Peyer's patch (tissue), 4 donors: ENCODE results near the gene KIRREL3.

Experiments used
- POLR2A ChIP-seq, 2 donors: fragments of 450-650 bp; IDR thresholded peaks; one replicate each; pipeline ENCODE4 v1.5.1; 2017; ENCODE audit warnings: antibody characterized with exemption in 2 of 2, mild to moderate bottlenecking in 2 of 2, moderate library complexity in 2 of 2
- TF ChIP-seq, protein P1 (sequence below), 6 experiments: fragments of 450-650 bp in 4 of 6; fragments of 200-600 bp in 2 of 6; sonication (generic) in 1 of 6; IDR thresholded peaks; one replicate each; pipeline ENCODE4 v1.5.1; 2017 to 2019; ENCODE audit warnings: antibody characterized with exemption in 6 of 6, mild to moderate bottlenecking in 3 of 6, moderate library complexity in 1 of 6

DNA sequence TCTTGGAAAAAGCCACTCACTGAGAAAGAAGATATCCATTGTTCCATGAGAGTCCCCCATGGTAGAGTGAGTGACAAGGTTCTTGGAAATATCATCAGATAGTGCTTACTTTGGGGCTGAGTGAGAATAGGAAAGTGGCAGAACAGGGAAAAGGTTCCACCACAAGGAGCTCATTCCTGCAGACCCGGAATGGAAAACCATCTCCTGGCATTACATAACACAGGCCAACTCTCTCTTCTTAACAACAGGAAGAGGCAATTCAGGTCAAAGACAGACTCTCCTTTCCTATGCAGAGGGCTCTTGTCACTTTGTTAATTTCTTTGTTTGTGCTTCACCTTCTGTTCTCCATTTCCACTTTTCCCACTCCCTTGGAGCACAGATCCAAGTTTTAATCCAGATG, 259.7 kb downstream of the KIRREL3 start:
- TF ChIP-seq POLR2A (IDR thresholded peaks at IDR 0.05): no peak
- TF ChIP-seq, protein P1, sequence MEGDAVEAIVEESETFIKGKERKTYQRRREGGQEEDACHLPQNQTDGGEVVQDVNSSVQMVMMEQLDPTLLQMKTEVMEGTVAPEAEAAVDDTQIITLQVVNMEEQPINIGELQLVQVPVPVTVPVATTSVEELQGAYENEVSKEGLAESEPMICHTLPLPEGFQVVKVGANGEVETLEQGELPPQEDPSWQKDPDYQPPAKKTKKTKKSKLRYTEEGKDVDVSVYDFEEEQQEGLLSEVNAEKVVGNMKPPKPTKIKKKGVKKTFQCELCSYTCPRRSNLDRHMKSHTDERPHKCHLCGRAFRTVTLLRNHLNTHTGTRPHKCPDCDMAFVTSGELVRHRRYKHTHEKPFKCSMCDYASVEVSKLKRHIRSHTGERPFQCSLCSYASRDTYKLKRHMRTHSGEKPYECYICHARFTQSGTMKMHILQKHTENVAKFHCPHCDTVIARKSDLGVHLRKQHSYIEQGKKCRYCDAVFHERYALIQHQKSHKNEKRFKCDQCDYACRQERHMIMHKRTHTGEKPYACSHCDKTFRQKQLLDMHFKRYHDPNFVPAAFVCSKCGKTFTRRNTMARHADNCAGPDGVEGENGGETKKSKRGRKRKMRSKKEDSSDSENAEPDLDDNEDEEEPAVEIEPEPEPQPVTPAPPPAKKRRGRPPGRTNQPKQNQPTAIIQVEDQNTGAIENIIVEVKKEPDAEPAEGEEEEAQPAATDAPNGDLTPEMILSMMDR (IDR thresholded peaks at IDR 0.05): no peak
